Pancreas (tissue), 10 donors: ENCODE measurements around the gene ALCAM. TPM values are rescaled to one million over a fixed set of nuclear protein-coding genes. Genes with fewer than 3 reads are reported as not detected.

Experiments
- ATAC-seq, 4 donors: fragments of 200-7000 bp; cut with Tn5 transposase; one replicate each; pipeline versions ENCODE4 v1.8.0 to v1.9.1; 2020; ENCODE audit warnings: mild to moderate bottlenecking in 4 of 4, moderate library complexity in 4 of 4
- DNase-seq, 6 donors: peaks; one replicate each; pipeline ENCODE4 v3.0.0-alpha.2; 2020
- FAIRE-seq: peaks from 2 replicates; lab custom pipeline; 2012; peaks lifted over from hg19 to GRCh38; lab: Jason Lieb, UNC
- H3K27ac ChIP-seq, 4 donors: fragments of 200-600 bp; sonication (generic); 1 replicate in 3 of 4; 2 replicates in 1 of 4; pipeline versions ENCODE4 v1.5.0 to v1.8.0; 2020
- H3K27me3 ChIP-seq, 4 donors: fragments of 200-600 bp; one replicate each; pipeline ENCODE4 v1.8.0; 2021
- H3K36me3 ChIP-seq, 3 donors: fragments of 200-600 bp; sonication (generic) in 1 of 3; one replicate each; pipeline versions ENCODE4 v1.5.0 to v1.8.0; 2020 to 2021
- H3K4me1 ChIP-seq, 3 donors: fragments of 200-600 bp; one replicate each; pipeline ENCODE4 v1.8.0; 2021
- H3K4me3 ChIP-seq, 4 donors: fragments of 200-600 bp; sonication (generic) in 2 of 4; one replicate each; pipeline versions ENCODE4 v1.5.0 to v1.8.0; 2020 to 2021
- H3K9me3 ChIP-seq, 4 donors: fragments of 200-600 bp; one replicate each; pipeline ENCODE4 v1.8.0; 2021
- CTCF ChIP-seq, 4 donors: fragments of 200-600 bp; sonication (generic) in 3 of 4; IDR thresholded peaks; one replicate each; pipeline versions ENCODE4 v1.5.0 to v1.8.0; 2021; ENCODE audit warnings: antibody characterized with exemption in 4 of 4
- WGBS, 2 donors: extraction: QIAGEN DNeasy Blood & Tissue Kit; methylation state at CpG; one replicate each; pipeline ENCODE4 v1.1.7; 2013; 5-methylcytosine and 5-hydroxymethylcytosine counted together
- intact Hi-C, 3 donors: fragments of 100-400 bp; cut with DNase I; formaldehyde crosslinking; loops; one replicate each; pipeline versions ENCODE4 v1.11.1 to v1.14.2; 2022
- polyA plus RNA-seq, 2 donors: library from polyadenylated mRNA; stranded (reverse); fragments of 200-250 nt; gene quantifications; one replicate each; pipeline ENCODE4 v1.2.3, GENCODE V29; 2013
- total RNA-seq, 6 donors: library from RNA; stranded (reverse); fragmentation: NEBNext Ultra II Directional in 4 of 6; extraction: Animal tissue kit (Norgen Biotek cat#: 25700) in 4 of 6; gene quantifications; one replicate each; pipeline versions ENCODE4 v1.2.1 to v1.2.4, GENCODE V29; 2021 to 2023
- donor health status: healthy with polysubstance abuse.
- donor health status: DM: no; HTN: no; CAD: no; lungs with moderate emphysema.
- donor health status: DM: no; HTN: no; CAD: no.
- donor health status: control.
- donor health status: control.
- donor health status: Bipolar disorder and iron deficiency.
- donor health status: DM: yes; HTN: yes; CAD: no.
- donor health status: DM: no; HTN: no; CAD: no.
- donor health status: DM: no; HTN: no; CAD: no.
- donor health status: DM: yes; HTN: yes; CAD: no.

ALCAM gene
- total and polyA plus RNA-seq, 8 donors, result 14.4 to 42.1 (median 27.6) TPM

GRCh38 chr3:105349684-105350387, 16.9 kb upstream of the ALCAM start:
- ATAC-seq, result no peak
- Histone ChIP-seq H3K4me1 (no peaks in the 10 kb centered on the region), H3K27me3 (no peaks in the 10 kb centered on the region), H3K4me3 (no peak overlapping the region), H3K9me3 (no peaks in the 10 kb centered on the region), H3K27ac (no peak overlapping the region), H3K36me3 (no peaks in the 10 kb centered on the region)
- WGBS, 2 donors, result 52 to 59% methylated on average over 2 of the region's 2 CpGs
- no peak for TF ChIP-seq CTCF (IDR thresholded peaks at IDR 0.05)
- DNase-seq, result no peak
- intact Hi-C loops, result no loop called here
- no peak for FAIRE-seq

- Histone ChIP-seq H3K27me3 (no peaks in the 10 kb centered on the region), H3K4me3 (no peak overlapping the region), H3K36me3 (no peaks in the 10 kb centered on the region), H3K4me1 (no peaks in the 10 kb centered on the region), H3K9me3 (no peaks in the 10 kb centered on the region), H3K27ac (no peak overlapping the region)
- WGBS, 2 donors, result 68 to 88% methylated on average over 2 of the region's 2 CpGs
- intact Hi-C loops, result no loop called here
- FAIRE-seq (no peak), DNase-seq (no peak), ATAC-seq (peak in 2 of 4 donors; percentile 22 to 27)
- no peak for TF ChIP-seq CTCF (IDR thresholded peaks at IDR 0.05)
Measured at GRCh38 chr3:105351821-105352220, 14.9 kb upstream of the ALCAM start.

GRCh38 chr3:105352976-105353375, 13.7 kb upstream of the ALCAM start:
- Histone ChIP-seq H3K27me3 (no peaks in the 10 kb centered on the region), H3K9me3 (no peaks in the 10 kb centered on the region), H3K36me3 (no peaks in the 10 kb centered on the region), H3K4me1 (no peaks in the 10 kb centered on the region), H3K4me3 (no peak overlapping the region), H3K27ac (no peak overlapping the region)
- TF ChIP-seq CTCF (IDR thresholded peaks at IDR 0.05), result no peak
- intact Hi-C loops, result no loop called here
- no peak for DNase-seq
- no peak for FAIRE-seq
- ATAC-seq, result no peak
- 80 to 85% methylated on average over 4 of the region's 4 CpGs for WGBS, 2 donors

- intact Hi-C loops, result no loop called here
- H3K4me1 ChIP-seq, result no peaks in the 10 kb centered on the region
- no peaks in the 10 kb centered on the region for H3K27me3 ChIP-seq
- ATAC-seq (peak in 3 of 4 donors; percentile 60 to 77 (median 70)), FAIRE-seq (no peak), DNase-seq (peak in 3 of 6 donors; percentile 21 to 63 (median 48))
- TF ChIP-seq CTCF (IDR thresholded peaks at IDR 0.05), result no peak
- H3K36me3 ChIP-seq, result no peaks in the 10 kb centered on the region
- H3K9me3 ChIP-seq, result no peaks in the 10 kb centered on the region
- peak overlapping the region in 2 of 4 donors; percentile 17 to 44 for H3K27ac ChIP-seq
- peak overlapping the region in 2 of 4 donors; percentile 16 to 31 for H3K4me3 ChIP-seq
- 19% methylated on average over 37 of the region's 37 CpGs for WGBS, 2 donors
Measured at GRCh38 chr3:105353485-105354161, 13.1 kb upstream of the ALCAM start.

- ATAC-seq (no peak), FAIRE-seq (no peak), DNase-seq (no peak)
- intact Hi-C loops, result no loop called here
- no peak for TF ChIP-seq CTCF (IDR thresholded peaks at IDR 0.05)
- Histone ChIP-seq H3K4me3 (no peak overlapping the region), H3K9me3 (no peaks in the 10 kb centered on the region), H3K36me3 (no peaks in the 10 kb centered on the region), H3K4me1 (no peaks in the 10 kb centered on the region), H3K27ac (no peak overlapping the region), H3K27me3 (no peaks in the 10 kb centered on the region)
- WGBS, 2 donors, result 88 to 89% methylated on average over 3 of the region's 3 CpGs
Measured at GRCh38 chr3:105354429-105354828, 12.3 kb upstream of the ALCAM start.
